HUDEP-2 (cell line): Measurements from ENCODE around the gene STIMATE.
A peak's percentile ranks its signal among the peaks of the same experiment; 100 is the strongest.

Source experiments
- DNase-seq, 76 experiments: peaks; one replicate each; lab custom pipeline; 2025; ENCODE audit not compliant: unreplicated experiment in 76 of 76; lab: John Stamatoyannopoulos, UW

Gene STIMATE

GRCh38 chr3:52897130-52898122 lies at the start of gene STIMATE:
Gene STIMATE (minus strand): TSS chr3:52897548. CDS start chr3:52897450, 98 bp downstream.
- peak in 71 of 76 experiments; percentile 12 to 84 (median 71) for DNase-seq

- DNase-seq: no peak
Observed at GRCh38 chr3:52939600-52939999, 42.3 kb upstream of the STIMATE start.

DNA sequence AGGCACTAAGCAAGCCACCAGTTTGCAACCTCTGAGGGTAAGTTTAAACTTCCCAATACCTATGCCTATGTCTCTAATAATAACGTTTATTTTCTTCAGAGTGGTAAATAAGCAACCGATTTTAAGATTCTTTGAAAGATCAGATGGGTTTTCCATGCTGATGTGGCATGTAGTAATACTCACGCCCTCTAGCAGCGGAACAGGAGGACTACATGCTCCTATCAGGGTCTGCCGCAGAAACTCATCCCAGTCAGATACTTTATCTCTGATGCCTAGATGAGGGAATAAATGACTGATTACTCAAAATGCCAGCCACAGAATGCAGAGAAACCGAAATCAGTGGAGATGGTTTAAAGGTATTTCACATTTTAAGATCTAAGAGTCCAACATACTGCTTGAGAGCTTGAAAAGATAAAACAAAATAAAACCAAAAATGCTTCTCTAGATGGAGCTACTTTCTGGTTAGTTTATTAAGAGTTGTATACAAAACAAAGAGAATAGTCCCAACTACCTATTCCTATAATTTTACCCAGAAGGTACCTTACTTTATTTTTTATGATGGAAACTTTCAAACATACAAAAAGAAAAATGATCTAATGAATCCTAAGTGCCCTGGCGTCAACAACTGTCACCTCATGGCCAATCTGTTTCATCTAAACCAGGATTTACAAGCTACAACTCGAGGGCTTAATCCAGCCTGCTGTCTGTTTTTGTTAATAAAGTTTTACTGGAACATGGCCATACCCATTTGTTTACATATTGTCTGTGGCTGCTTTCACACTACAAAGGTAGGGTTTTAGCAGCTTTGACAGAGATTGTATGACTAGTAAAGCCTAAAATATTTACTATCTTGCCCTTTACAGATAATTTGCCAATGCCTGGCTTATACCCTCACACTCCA lies 37.5 kb upstream of the STIMATE start:
- DNase-seq: peak in 43 of 76 experiments; percentile 1 to 64 (median 24)

- DNase-seq: no peak
Observed at GRCh38 chr3:52931889-52932288, 34.5 kb upstream of the STIMATE start.

GRCh38 chr3:52931328-52931727 lies 34.0 kb upstream of the STIMATE start:
- no peak for DNase-seq

GRCh38 chr3:52930748-52931147 lies 33.4 kb upstream of the STIMATE start:
- DNase-seq: no peak

DNA sequence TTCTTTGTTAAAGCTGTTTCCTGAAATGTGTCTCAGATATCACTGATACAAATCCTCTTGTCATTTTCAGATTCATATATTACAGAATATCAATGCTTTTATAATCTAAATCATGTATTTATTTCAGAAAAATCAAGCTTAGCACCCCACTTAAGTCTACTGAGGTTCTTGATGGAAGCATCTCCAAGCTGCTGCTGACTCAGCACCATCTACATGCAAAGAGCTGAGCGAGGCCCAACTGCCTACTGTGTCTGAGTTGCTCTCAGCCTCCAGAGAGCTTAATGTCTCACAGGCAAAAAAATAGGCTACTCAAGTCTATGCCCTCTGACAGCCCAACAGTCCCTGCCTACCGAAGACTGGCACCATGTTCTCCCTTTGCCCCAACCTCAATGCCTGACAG lies 29.2 kb upstream of the STIMATE start:
- DNase-seq: no peak

DNA sequence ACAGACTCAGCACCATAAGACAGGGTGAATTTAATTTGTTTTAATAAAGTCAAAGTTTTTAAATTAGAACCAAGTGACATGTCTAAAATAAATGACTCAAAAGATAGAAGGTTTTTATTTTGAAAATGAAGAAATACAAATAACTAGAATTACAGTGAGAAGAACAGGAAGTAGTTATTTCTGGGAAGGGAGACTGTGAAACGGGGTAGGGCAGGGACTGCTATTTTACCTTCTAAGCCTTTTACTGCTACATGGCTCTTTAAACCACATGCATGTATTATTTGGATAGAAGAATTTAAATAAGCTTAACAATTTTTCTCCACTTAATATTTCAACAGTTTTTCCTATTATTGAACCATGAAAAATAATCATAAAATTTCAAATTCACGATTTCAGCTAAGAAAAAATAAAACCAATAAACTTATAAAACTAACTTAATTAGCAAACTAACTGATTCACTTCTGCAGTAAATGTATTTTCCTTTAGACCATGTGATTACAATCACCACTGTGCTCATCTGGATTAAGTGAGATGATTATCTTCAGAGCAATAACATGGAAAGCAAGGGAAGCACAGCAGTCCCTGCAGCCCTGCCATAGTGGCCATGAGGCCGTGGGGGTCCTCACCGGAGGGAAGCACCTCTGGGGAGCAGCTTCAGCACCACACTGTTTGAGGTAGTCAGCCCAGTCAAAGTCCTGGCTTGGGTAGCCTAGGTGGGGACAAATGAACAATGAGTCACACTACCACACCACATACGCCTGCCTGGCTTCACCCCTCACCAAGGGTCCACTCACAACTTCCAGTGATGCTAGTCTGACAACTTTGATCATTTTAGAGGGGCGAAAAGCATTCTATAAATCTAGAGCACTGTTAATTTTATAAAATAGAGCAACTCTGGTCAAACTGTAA lies 28.3 kb upstream of the STIMATE start:
- no peak for DNase-seq

GRCh38 chr3:52923963-52924362 lies 26.6 kb upstream of the STIMATE start:
- no peak for DNase-seq

DNA sequence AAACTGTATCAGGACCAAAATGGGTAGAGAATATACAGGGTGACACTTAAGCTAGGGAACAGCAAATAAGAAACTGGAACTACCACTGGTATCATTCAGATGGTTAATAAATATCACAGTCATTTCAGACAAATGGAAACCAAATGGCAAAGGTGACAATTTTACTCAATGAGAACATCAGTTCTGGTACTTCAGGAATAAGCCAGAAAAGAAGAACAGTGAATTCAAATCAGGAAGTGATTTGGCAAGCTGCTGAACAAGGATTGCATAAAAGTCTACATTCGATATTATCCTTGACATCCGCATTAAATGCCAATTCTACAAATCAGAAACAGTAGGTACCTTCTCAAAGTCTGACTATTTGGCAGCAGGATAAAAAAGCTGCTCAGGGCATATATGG lies 23.5 kb upstream of the STIMATE start:
- DNase-seq: no peak

- DNase-seq: no peak
Observed at GRCh38 chr3:52917044-52917443, 19.7 kb upstream of the STIMATE start.

- DNase-seq: no peak
Observed at GRCh38 chr3:52915294-52915693, 17.9 kb upstream of the STIMATE start.

- peak in 74 of 76 experiments; percentile 15 to 92 (median 76) for DNase-seq
Observed at GRCh38 chr3:52912885-52913731, 15.8 kb upstream of the STIMATE start.

DNA sequence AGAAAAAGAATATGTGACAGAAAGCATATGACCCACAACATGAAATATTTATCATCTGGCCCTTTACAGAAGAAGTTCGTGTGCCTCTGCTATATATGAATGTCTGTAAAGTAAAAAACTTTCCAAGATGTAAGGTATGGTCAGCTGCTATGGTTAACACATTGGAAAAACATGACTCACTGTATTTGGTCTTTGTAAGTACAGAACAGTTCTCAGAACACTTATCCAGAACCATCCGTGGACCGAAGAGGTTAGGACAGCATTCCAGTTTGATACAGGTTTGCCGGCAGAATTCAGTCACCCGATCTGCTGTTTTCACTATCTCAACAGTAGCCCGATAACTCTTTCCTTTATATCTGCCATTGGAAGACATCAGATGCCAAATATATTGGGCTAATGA lies 13.5 kb upstream of the STIMATE start:
- no peak for DNase-seq

- no peak for DNase-seq
Observed at GRCh38 chr3:52907497-52907896, 10.1 kb upstream of the STIMATE start.

DNA sequence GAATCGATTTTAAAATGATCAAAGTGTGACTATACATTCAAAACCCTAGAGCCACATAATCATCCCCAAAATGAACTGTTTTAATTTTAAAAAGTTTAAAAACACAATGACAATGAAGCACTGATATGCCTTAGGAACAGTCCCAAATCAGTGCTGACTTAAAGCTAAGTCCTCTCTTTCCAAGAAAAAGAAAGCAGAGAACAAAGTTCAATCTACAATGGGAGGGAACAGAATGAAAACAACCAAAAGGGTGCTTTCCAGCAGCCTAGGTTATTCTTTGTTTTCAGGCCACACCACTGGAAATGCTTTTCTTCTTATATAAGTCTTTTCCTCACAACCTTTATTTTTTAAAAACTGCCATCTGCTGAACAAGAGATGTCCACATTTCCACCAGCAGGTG lies 7.2 kb upstream of the STIMATE start:
- DNase-seq: no peak

DNA sequence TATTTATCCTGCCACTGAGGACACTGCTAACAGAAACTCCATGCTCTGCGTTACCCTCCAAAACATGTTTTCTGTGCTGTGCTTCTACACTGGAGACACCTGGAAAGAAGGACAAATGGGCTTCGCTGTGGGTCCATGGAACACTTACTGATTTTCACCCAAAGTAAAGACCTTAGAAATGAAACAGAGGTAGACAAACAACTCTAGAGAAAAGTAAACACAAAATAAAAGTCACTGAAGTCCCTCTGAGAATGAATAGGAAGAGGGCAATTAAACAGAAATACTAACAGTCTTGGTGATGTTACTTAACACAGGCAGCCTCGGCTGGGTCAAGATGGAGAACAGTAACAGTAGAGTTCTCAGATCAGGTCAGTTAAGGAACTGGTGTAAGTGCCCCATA lies 6.7 kb upstream of the STIMATE start:
- DNase-seq: no peak

DNA sequence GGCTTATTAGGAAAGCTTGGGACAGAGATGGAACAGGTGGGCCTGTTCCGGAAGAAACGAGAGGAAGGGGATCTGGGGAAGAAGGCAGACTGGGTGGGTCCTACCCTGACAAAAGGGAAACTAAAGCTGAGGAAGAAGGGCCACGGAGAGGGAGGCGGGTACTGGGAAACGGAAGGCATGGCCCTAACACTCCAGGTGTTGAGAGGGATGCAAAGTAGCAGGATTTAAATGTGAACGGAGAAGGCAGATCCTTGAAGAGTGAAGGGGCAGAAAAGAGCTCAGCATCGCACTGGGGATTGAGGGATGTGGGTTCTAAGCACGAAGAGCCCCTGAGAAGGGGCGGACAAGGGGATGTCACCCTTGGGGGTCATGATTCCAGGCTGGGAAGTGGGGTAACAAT lies 735 bp downstream of the STIMATE start:
- peak in 1 of 76 experiments; percentile 4 for DNase-seq

DNA sequence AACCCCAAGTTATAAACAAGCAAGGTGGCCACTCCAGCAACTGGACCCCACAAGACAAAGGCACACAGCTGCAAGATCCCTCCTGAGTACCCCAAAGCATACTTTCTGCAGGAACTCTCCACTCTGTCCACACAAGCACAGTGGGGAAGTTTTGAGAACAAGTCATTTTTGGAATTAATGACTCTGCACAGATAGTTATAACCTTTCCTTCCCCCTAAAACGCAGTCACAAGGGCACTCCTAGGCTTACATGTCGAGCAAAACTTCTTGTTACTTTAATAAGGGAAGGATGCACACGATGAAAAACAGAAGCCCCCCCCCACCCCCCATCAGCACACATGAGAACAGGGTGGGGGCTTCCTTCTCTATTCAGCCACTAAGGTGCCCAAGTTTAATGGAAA lies 1.2 kb downstream of the STIMATE start:
- DNase-seq: no peak
